K562 treated with DMSO at 1 percent for 48 hours (cell line): Measurements from ENCODE around the gene GNG11. TPM values are rescaled to one million over a fixed set of nuclear protein-coding genes. Genes with fewer than 3 reads are reported as not detected.

Experiments used
- total RNA-seq: library from RNA; unstranded; fragments of 300-600 nt; gene quantifications from 2 replicates; pipeline ENCODE4 v1.2.3, GENCODE V29; 2022; ENCODE audit warnings: low replicate concordance; ENCODE audit errors: extremely low read depth

The GNG11 gene
- total RNA-seq = not detected in 2 replicates

GRCh38 chr7:93921607-93922566 lies at the start of gene GNG11:
GNG11 (plus strand) TSS chr7:93921735; CDS start chr7:93922138, 403 bp downstream.

GRCh38 chr7:93890464-93891068 lies 31.0 kb upstream of the GNG11 start, which contains the start of gene TFPI2:
TFPI2 (minus strand) TSS chr7:93890753; CDS start chr7:93890678, 75 bp downstream.

GRCh38 chr7:93906267-93906666 lies 15.3 kb upstream of the GNG11 start, which contains the start of gene GNGT1:
GNGT1 (plus strand) TSS chr7:93906567; CDS start chr7:93906747, 180 bp downstream.

Other genes starting within 250 kb of the GNG11 start
- gene TFPI2, start 31.0 kb upstream of the GNG11 start, total RNA-seq = not detected in 2 replicates
- gene GNGT1, start 15.2 kb upstream of the GNG11 start, total RNA-seq = not detected in 2 replicates
- not detected in 2 replicates for gene BET1, start 82.6 kb downstream of the GNG11 start, total RNA-seq